GM19397 (cell line): ENCODE results near the gene MRPS16.
"Not testable (repeated sequence)": the region's sequence is repeated elsewhere in the genome, so short reads cannot be mapped to it uniquely, and the experiment has no call there.

Experiments
- ATAC-seq: cut with Tn5 transposase; IDR thresholded peaks from one replicate; pipeline ENCODE4 v1.9.1; 2021; ENCODE audit warnings: mild to moderate bottlenecking, moderate library complexity; ENCODE audit not compliant: unreplicated experiment

The MRPS16 gene

GRCh38 chr10:73252445-73253224 lies at the start of gene MRPS16:
MRPS16 (minus strand) TSS chr10:73252644; CDS start chr10:73252482, 162 bp downstream.
- ATAC-seq = peak; percentile 84

DNA sequence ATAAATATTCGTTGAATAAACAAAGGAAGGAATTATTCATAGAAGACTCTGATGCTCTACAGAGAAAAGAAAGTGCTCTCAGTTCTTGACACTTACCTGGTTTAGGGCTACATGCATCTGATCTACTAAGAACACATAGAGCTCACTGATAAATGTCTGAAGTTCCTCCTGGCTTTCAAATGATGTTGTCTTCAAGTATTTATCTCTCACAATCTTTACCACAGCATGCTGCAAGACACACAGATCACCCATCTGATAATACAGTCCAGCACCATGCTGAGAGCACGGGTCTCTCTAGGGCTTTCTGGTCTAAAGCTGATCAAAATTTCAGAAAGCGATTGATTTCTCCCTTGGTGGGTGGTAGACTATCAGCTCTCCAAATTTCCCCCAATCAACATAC lies 44.5 kb upstream of the MRPS16 start:
- ATAC-seq = no peak

GRCh38 chr10:73293461-73293860 lies 41.0 kb upstream of the MRPS16 start:
- no peak for ATAC-seq

DNA sequence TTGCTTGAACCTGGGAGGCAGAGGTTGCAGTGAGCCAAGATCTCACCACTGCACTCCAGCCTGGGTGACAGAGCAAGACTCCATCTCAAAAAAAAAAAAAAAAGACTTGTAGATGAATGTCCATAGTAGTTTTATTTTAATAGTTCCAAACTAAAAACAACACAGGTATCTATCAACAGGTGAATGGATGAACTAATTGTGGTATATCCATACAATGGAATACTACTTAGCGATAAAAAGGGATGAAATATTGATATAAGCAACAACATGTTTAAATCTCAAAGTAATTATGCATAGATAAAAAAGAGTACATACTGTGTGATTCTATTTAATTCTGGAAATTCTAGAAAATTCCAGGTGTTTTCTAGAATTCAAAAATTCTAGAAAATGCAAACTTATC lies 37.5 kb upstream of the MRPS16 start:
- ATAC-seq = no peak

GRCh38 chr10:73287441-73287840 lies 35.0 kb upstream of the MRPS16 start:
- ATAC-seq = no peak

DNA sequence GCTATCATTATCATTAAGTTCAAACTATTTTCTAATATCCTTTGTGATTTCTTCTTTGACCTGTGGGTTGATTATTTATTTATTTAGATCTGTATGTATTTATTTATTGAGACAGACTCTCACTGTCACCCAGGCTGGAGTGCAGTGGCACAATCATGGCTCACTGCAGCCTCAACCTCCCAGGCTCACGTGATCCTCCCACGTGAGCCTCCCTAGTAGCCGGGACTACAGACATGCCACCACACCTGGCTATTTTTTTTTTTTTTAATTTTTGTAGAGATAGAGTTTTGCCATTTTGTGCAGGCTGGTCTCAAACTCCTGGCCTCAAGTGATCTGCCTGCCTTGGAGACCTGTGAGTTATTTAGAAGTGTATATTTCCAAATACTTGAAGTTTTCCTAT lies 28.7 kb upstream of the MRPS16 start:
- no peak for ATAC-seq

DNA sequence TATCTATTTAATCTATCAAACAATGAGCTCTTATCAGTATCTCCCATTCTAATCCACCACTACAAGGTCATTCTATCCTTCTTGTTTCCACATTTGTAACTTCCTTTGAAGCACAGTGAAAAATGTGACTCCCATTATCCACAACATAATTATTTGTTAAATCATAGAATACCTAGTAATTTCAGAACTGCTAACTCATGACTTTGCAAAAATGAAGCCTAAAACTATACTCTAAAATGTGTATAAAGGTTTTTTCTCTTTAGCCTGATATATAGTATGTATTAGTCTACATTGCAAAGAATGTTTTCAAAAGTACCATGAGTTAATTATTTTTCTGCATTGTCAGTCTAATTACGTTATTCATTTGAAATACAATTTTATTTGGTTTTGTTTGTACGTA lies 12.0 kb upstream of the MRPS16 start:
- no peak for ATAC-seq

GRCh38 chr10:73263693-73264347 lies 11.4 kb upstream of the MRPS16 start:
- ATAC-seq = no peak

DNA sequence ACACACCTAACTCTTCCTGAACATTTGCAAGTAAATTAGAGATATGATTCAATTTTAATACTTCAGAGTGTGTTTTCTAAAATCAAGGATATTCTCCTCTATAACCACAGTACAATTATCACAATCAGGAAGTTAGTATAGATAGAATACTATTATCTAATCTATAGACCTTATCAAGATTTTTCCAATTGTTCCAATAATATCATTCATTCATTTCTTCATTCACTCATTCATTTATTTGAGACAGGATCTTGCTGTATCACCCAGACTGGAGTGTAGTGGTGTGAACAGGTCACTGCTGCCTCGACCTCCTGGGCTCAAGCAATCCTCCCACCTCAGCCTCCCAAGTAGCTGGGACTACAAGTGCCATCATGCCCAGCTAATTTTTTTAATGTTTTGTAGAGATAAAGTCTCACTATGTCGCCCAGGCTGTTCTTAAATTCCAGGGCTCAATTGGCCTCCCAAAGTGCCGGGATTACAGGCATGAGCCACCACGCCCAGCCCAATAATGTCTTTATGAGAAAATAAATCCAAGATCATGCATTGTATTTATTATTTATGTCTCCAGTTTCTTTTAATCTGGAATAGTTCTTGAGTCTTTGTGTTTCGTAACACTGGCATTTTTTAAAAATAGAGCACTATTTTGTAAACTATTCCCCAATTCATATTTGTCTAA lies 10.6 kb upstream of the MRPS16 start:
- ATAC-seq = no peak

GRCh38 chr10:73262105-73262730 lies 9.8 kb upstream of the MRPS16 start:
- ATAC-seq = no peak

- no peak for ATAC-seq
These were observed 9.0 kb upstream of the MRPS16 start for GRCh38 chr10:73261362-73261995.

DNA sequence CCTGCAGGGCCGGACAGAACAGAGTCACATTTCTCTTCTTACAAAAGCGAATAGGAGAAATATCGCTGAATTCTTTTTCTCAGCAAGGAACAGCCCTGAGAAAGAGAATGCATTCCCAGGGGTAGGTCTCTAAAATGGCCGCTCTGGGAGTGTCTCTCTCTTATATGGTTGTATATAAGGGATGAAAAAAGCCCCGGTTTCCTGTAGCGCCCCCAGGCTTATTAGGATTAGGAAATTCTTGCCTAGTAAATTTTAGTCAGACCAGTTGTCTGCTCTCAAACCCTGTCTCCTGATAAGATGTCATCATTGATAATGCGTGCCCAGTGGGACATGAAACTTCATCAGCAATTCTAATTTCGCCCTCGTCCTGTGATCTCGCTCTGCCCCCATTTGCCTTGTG lies 6.2 kb upstream of the MRPS16 start:
- ATAC-seq = not testable (repeated sequence)

- ATAC-seq = no peak
These were observed 746 bp upstream of the MRPS16 start for GRCh38 chr10:73253225-73253555.

- no peak for ATAC-seq
These were observed 580 bp downstream of the MRPS16 start for GRCh38 chr10:73251683-73252444.

DNA sequence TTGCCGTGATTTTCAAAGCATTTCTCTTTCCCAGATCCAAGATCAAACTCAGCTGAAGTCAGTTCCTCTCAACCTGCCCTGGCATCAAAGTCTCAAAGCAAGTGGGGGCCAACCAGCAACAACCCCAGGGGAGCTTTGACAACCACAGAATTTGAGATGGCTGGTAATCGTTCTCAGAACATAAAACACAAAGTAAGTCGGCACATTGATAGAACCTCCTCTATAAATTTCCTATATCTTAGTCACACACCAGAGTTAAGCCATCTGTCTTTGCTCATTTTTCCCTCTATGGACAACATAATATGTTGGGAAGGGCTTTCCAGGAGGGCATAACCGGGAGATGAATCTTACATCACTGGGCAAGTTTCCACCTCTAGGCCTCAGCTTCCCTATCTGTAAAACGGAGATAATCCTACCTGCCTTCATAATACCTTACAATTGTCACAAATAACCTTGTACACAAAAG lies 4.2 kb downstream of the MRPS16 start:
- ATAC-seq = no peak

DNA sequence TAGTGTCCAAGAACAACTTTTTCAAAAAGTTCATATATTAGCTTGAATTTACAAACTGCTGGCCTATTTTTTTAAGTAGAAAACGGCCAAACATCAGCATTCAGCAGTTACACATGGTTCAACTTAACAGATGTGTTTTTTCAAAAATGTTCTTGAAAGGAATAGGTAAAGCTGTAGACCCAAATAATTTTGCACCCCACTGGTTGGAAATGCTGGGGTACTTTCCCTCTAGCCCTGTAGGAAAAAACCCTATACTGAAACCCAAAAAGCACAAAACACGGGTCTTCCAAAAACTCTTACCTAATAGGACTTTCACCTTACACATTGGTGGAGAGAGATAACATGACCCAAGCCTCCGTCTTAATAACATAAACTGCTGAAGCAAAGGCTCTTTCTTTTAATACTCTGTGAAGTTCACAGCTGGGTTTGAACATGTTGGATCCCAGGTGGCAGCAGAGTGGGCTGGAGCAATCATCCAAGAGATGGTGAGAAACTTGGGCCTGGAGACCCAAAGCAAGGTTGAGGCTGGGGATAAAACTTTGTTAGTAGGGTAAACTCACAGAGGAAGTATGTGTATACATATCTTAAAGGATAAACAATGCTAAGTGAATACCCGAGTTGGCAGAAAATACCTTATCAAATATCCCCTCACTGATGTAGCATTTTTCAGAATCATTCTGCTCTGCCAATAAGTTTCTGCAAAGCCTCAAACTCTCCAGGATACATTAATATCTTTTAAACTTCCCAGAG lies 4.8 kb downstream of the MRPS16 start:
- no peak for ATAC-seq

GRCh38 chr10:73246646-73247508 lies 5.6 kb downstream of the MRPS16 start, which contains the start of gene DNAJC9:
DNAJC9 (minus strand) TSS chr10:73247255; CDS start chr10:73247189, 66 bp downstream.
- peak; percentile 89 for ATAC-seq

DNA sequence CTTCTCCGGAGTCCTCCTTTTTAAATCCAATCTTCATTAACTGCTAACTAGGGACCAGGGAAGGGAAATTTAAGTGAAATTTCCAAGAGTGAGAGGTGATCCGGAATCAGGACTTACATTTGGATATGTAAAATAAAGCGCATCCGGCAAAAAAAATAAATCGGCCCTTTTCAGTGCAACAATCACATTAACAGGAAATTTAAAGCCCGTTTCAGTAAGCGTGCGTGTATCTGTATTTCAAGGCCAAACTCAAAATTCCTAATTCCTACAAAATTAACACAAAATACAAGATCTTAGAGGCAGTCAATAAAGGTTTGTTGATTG lies 6.2 kb downstream of the MRPS16 start:
- ATAC-seq = no peak
